Right lobe of liver (tissue), 4 donors: ENCODE results near the gene VPS37D.

ENCODE experiments used
- CTCF ChIP-seq, 4 donors: fragments of 200-600 bp in 3 of 4; fragments of 450-650 bp in 1 of 4; IDR thresholded peaks; one replicate each; pipeline versions ENCODE4 v1.5.1 to v1.8.0; 2016 to 2022; ENCODE audit warnings: antibody characterized with exemption in 4 of 4, mild to moderate bottlenecking in 2 of 4
- POLR2A ChIP-seq: fragments of 450-650 bp; IDR thresholded peaks from one replicate; pipeline ENCODE4 v1.6.1; 2017; ENCODE audit warnings: antibody characterized with exemption, mild to moderate bottlenecking
- donor health status: DM: no; HTN: no; CAD: no.
- donor health status: DM: no; HTN: no; CAD: no.
- donor health status: DM: no; HTN: yes; CAD: no.

DNA sequence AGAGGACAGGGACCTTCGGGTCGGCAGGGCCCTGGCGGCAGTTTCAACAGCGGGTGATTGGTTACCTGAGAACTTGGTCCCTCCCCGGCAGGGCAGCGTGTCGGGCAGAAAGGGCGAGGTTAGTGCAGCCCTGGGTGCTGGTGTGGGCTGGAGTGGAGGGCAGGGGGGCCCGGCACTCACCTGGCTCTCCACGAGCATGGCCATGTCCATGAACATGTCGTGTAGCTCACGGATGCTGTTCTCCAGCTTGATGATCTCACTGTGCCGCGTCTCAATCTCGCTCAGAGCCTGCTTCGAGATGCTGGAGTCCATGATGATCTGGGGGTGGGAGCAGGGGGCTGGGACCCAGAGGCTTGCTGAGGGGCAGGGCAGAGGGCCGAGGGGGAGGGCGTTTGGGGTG is 35.0 kb downstream of the VPS37D start:
- no peak for TF ChIP-seq CTCF (IDR thresholded peaks at IDR 0.05)
- TF ChIP-seq POLR2A, result no peak
